Mesenchymal stem cell (in vitro differentiated cells and primary cell): ENCODE measurements around the gene CAMK2A.
A peak's percentile ranks its signal among the peaks of the same experiment; 100 is the strongest.

Experiments
- DNase-seq: peaks from one replicate; pipeline ENCODE4 v3.0.0-alpha.2; 2013
- H2AFZ ChIP-seq: one replicate; pipeline ENCODE4 v1.6.1; 2013; ENCODE audit warnings: low read depth, mild to moderate bottlenecking, control low read depth, inconsistent platforms, low read length, moderate library complexity
- H2AK5ac ChIP-seq: 2 replicates; pipeline ENCODE4 v1.6.1; 2013; ENCODE audit warnings: low read length, moderate library complexity, mild to moderate bottlenecking, inconsistent platforms; ENCODE audit not compliant: severe bottlenecking
- H2BK120ac ChIP-seq: one replicate; pipeline ENCODE4 v1.6.1; 2013; ENCODE audit warnings: low read depth, mild to moderate bottlenecking, inconsistent platforms, low read length, moderate library complexity
- H2BK12ac ChIP-seq, 2 experiments: one replicate each; pipeline ENCODE4 v1.6.1; 2013; ENCODE audit warnings: inconsistent platforms in 2 of 2, low read length in 2 of 2, mild to moderate bottlenecking in 2 of 2, moderate library complexity in 2 of 2, control low read depth in 1 of 2
- H2BK15ac ChIP-seq: one replicate; pipeline ENCODE4 v1.6.1; 2013; ENCODE audit warnings: mild to moderate bottlenecking, low read depth, inconsistent platforms; ENCODE audit not compliant: poor library complexity, severe bottlenecking
- H2BK5ac ChIP-seq: 2 replicates; pipeline ENCODE4 v1.6.1; 2013; ENCODE audit warnings: low read depth, mild to moderate bottlenecking, low read length, control low read depth, inconsistent platforms; ENCODE audit not compliant: poor library complexity, severe bottlenecking
- H3K14ac ChIP-seq, 2 experiments: one replicate each; pipeline ENCODE4 v1.6.1; 2013; ENCODE audit warnings: inconsistent platforms in 2 of 2, low read length in 2 of 2, control low read depth in 1 of 2, mild to moderate bottlenecking in 1 of 2, moderate library complexity in 1 of 2
- H3K18ac ChIP-seq, 2 experiments: one replicate each; pipeline ENCODE4 v1.6.1; 2013; ENCODE audit warnings: inconsistent platforms in 2 of 2, low read length in 2 of 2, control low read depth in 1 of 2, low read depth in 1 of 2, mild to moderate bottlenecking in 1 of 2
- H3K23ac ChIP-seq, 2 experiments: one replicate each; pipeline ENCODE4 v1.6.1; 2013; ENCODE audit warnings: inconsistent platforms in 2 of 2, low read length in 2 of 2, mild to moderate bottlenecking in 2 of 2, moderate library complexity in 2 of 2, control low read depth in 1 of 2
- H3K27ac ChIP-seq: 2 replicates; pipeline ENCODE4 v1.5.1; 2013; ENCODE audit warnings: mild to moderate bottlenecking, moderate library complexity, low read length, control low read depth, inconsistent platforms; ENCODE audit not compliant: poor library complexity, severe bottlenecking
- H3K27me3 ChIP-seq, 2 experiments: 2 replicates each; pipeline versions ENCODE4 v1.6.1 to v1.7.0; 2013; ENCODE audit warnings: low read length in 2 of 2, mild to moderate bottlenecking in 2 of 2, moderate library complexity in 2 of 2, control low read depth in 1 of 2, inconsistent platforms in 1 of 2; ENCODE audit not compliant: control insufficient read depth in 1 of 2, insufficient read depth in 1 of 2
- H3K36me3 ChIP-seq, 2 experiments: 2 replicates each; pipeline versions ENCODE4 v1.6.1 to v1.7.0; 2013; ENCODE audit warnings: low read length in 2 of 2, control low read depth in 1 of 2, inconsistent platforms in 1 of 2, low read depth in 1 of 2, mild to moderate bottlenecking in 1 of 2; ENCODE audit not compliant: insufficient read depth in 2 of 2, control insufficient read depth in 1 of 2
- H3K4ac ChIP-seq, 2 experiments: one replicate each; pipeline ENCODE4 v1.6.1; 2013; ENCODE audit warnings: inconsistent platforms in 2 of 2, low read length in 2 of 2, mild to moderate bottlenecking in 2 of 2, moderate library complexity in 2 of 2, control low read depth in 1 of 2, low read depth in 1 of 2
- H3K4me1 ChIP-seq: 2 replicates; pipeline ENCODE4 v1.6.1; 2013; ENCODE audit warnings: low read depth, low read length, control low read depth; ENCODE audit not compliant: control insufficient read depth, insufficient read depth
- H3K4me2 ChIP-seq: 2 replicates; pipeline ENCODE4 v1.6.1; 2013; ENCODE audit warnings: low read length, mild to moderate bottlenecking, inconsistent platforms; ENCODE audit not compliant: poor library complexity, severe bottlenecking
- H3K4me3 ChIP-seq, 2 experiments: 2 replicates each; pipeline versions ENCODE4 v1.5.1 to v1.7.0; 2013; ENCODE audit warnings: low read length in 2 of 2, mild to moderate bottlenecking in 2 of 2, control low read depth in 1 of 2, low read depth in 1 of 2; ENCODE audit not compliant: insufficient read depth in 1 of 2
- H3K79me1 ChIP-seq: replicated peaks from 2 replicates; pipeline ENCODE4 v1.6.1; 2013; ENCODE audit warnings: mild to moderate bottlenecking, control low read depth, low read length, inconsistent platforms; ENCODE audit not compliant: poor library complexity, severe bottlenecking
- H3K9ac ChIP-seq: 2 replicates; pipeline ENCODE4 v1.7.0; 2013; ENCODE audit warnings: mild to moderate bottlenecking, low read length, moderate library complexity
- H3K9me3 ChIP-seq: 2 replicates; pipeline ENCODE4 v1.7.0; 2013; ENCODE audit warnings: mild to moderate bottlenecking, low read length; ENCODE audit not compliant: control insufficient read depth
- H4K8ac ChIP-seq: one replicate; pipeline ENCODE4 v1.6.1; 2013; ENCODE audit warnings: inconsistent platforms, mild to moderate bottlenecking, low read length, moderate library complexity
- H4K91ac ChIP-seq: one replicate; pipeline ENCODE4 v1.6.1; 2013; ENCODE audit warnings: mild to moderate bottlenecking, low read length, inconsistent platforms
- WGBS: methylation state at CpG from one replicate; pipeline ENCODE4 v1.1.7; 2013; ENCODE audit warnings: mixed read lengths; 5-methylcytosine and 5-hydroxymethylcytosine counted together

Gene CAMK2A

DNA sequence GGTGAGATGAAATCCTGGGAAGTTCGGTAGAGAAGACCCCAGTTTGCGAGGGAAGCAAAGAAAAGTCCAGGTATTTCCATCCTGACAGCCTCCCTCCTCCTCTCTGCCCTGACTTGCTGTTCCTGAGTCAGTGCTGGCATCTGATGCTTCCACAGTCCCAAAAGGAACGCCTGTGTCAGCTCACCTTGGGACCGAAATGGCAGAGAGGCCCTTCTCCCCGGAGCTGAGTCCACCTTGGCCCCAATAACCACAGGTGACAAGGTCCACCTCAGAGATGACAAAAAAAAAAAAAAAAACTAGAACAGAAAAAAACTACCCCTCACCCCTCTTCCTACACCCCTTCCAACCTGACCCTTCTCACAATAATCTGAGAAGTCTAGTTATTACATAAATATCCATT lies 68.1 kb downstream of the CAMK2A start:
- Histone ChIP-seq H4K8ac (no peak overlapping the region), H3K4me2 (no peak overlapping the region), H2AFZ (no peak overlapping the region), H3K27me3 (no peaks in the 10 kb centered on the region), H3K18ac (no peak overlapping the region), H3K36me3 (peaks cover 0 to 4% of the 10 kb centered on the region in 2 experiments), H2BK12ac (no peak overlapping the region), H2AK5ac (no peak overlapping the region), H3K4ac (no peak overlapping the region), H4K91ac (no peak overlapping the region), H3K23ac (no peak overlapping the region), H3K14ac (no peak overlapping the region), H3K79me1 (no peaks in the 10 kb centered on the region), H2BK5ac (no peak overlapping the region), H2BK120ac (no peak overlapping the region), H3K4me3 (no peak overlapping the region), H3K4me1 (no peaks in the 10 kb centered on the region), H3K9me3 (no peaks in the 10 kb centered on the region), H2BK15ac (no peak overlapping the region), H3K27ac (no peak overlapping the region), H3K9ac (no peak overlapping the region)
- DNase-seq, result no peak
- 84% methylated on average over 5 of the region's 5 CpGs for WGBS

DNA sequence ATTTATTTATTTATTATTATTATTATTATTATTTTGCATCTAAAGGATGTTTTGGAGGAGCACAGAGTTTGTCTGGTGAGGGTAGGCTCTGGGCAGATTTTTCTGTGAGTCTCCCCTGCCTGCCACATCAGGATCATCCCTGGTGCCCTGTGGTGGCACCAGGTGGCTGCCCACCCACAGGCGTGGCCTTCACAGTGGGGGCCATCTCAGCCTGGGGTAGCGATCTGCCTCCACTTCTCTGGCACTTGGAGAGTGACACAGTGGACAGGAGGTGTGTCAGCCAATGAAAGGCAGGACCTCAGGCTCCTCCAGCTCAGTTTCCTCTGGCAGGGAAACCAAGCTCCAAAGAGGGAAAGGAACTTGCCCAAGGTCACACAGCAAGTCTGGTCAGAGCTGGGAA lies 69.7 kb downstream of the CAMK2A start:
- Histone ChIP-seq H3K79me1 (no peaks in the 10 kb centered on the region), H3K4me1 (no peaks in the 10 kb centered on the region), H3K4me2 (no peak overlapping the region), H3K9ac (no peak overlapping the region), H4K8ac (no peak overlapping the region), H2AFZ (no peak overlapping the region), H3K4me3 (no peak overlapping the region), H2BK120ac (no peak overlapping the region), H3K23ac (no peak overlapping the region), H3K27me3 (no peaks in the 10 kb centered on the region), H2BK12ac (no peak overlapping the region), H3K14ac (no peak overlapping the region), H3K36me3 (peaks cover 0 to 4% of the 10 kb centered on the region in 2 experiments), H4K91ac (no peak overlapping the region), H3K18ac (no peak overlapping the region), H3K9me3 (no peaks in the 10 kb centered on the region), H2BK15ac (no peak overlapping the region), H2AK5ac (no peak overlapping the region), H3K4ac (no peak overlapping the region), H3K27ac (no peak overlapping the region), H2BK5ac (no peak overlapping the region)
- DNase-seq, result no peak
- 71% methylated on average over 2 of the region's 2 CpGs for WGBS

DNA sequence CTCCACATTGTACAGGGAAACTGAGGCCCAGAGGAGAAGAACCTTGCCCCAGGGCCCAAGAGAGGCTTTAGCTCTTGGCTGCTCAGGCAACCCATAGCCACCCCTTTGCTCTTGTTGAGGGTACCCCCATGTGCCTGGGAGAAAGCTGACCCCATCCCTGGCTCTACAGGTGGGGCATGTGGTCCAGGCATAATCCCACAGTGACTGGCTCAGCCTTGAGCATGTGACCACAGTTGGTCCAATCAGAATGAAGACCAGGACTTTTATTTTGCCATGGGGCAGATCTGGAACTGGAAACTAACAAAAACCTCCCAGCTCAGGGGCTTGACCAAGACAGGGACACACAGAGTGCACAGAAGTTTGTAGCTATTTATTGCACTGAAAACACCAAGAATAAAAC lies 70.4 kb downstream of the CAMK2A start:
- H3K23ac ChIP-seq, result no peak overlapping the region
- H2BK12ac ChIP-seq, result peak overlapping the region in 1 of 2 experiments; percentile 28
- H3K4me3 ChIP-seq, result no peak overlapping the region
- no peak overlapping the region for H3K4me2 ChIP-seq
- no peak overlapping the region for H3K14ac ChIP-seq
- H3K18ac ChIP-seq, result no peak overlapping the region
- H2BK5ac ChIP-seq, result no peak overlapping the region
- no peak overlapping the region for H4K8ac ChIP-seq
- H3K36me3 ChIP-seq, result peaks cover 0 to 4% of the 10 kb centered on the region in 2 experiments
- H3K9ac ChIP-seq, result peak overlapping the region; percentile 25
- H3K4me1 ChIP-seq, result peaks cover 3% of the 10 kb centered on the region
- no peaks in the 10 kb centered on the region for H3K79me1 ChIP-seq
- no peak overlapping the region for H3K27ac ChIP-seq
- no peaks in the 10 kb centered on the region for H3K27me3 ChIP-seq
- no peaks in the 10 kb centered on the region for H3K9me3 ChIP-seq
- DNase-seq, result no peak
- no peak overlapping the region for H2AFZ ChIP-seq
- no peak overlapping the region for H2AK5ac ChIP-seq
- H4K91ac ChIP-seq, result no peak overlapping the region
- H2BK120ac ChIP-seq, result no peak overlapping the region
- H2BK15ac ChIP-seq, result no peak overlapping the region
- no peak overlapping the region for H3K4ac ChIP-seq

GRCh38 chr5:150218693-150219035 lies 70.9 kb downstream of the CAMK2A start:
- H2BK12ac ChIP-seq, result peak overlapping the region in 1 of 2 experiments; percentile 28
- no peaks in the 10 kb centered on the region for H3K79me1 ChIP-seq
- H2AK5ac ChIP-seq, result no peak overlapping the region
- H3K4ac ChIP-seq, result no peak overlapping the region
- no peak overlapping the region for H2BK5ac ChIP-seq
- DNase-seq, result no peak
- H4K91ac ChIP-seq, result no peak overlapping the region
- H4K8ac ChIP-seq, result no peak overlapping the region
- peak overlapping the region; percentile 25 for H3K9ac ChIP-seq
- no peak overlapping the region for H3K27ac ChIP-seq
- H2AFZ ChIP-seq, result no peak overlapping the region
- H3K4me1 ChIP-seq, result peaks cover 3% of the 10 kb centered on the region
- 97% methylated on average over 4 of the region's 5 CpGs for WGBS
- H3K23ac ChIP-seq, result no peak overlapping the region
- H3K18ac ChIP-seq, result no peak overlapping the region
- no peak overlapping the region for H3K14ac ChIP-seq
- H3K36me3 ChIP-seq, result peaks cover 0 to 4% of the 10 kb centered on the region in 2 experiments
- H3K9me3 ChIP-seq, result no peaks in the 10 kb centered on the region
- no peak overlapping the region for H2BK120ac ChIP-seq
- no peak overlapping the region for H3K4me2 ChIP-seq
- no peak overlapping the region for H3K4me3 ChIP-seq
- no peak overlapping the region for H2BK15ac ChIP-seq
- no peaks in the 10 kb centered on the region for H3K27me3 ChIP-seq
